ENCODE results near the gene ADAT3.

The ADAT3 gene

DNA sequence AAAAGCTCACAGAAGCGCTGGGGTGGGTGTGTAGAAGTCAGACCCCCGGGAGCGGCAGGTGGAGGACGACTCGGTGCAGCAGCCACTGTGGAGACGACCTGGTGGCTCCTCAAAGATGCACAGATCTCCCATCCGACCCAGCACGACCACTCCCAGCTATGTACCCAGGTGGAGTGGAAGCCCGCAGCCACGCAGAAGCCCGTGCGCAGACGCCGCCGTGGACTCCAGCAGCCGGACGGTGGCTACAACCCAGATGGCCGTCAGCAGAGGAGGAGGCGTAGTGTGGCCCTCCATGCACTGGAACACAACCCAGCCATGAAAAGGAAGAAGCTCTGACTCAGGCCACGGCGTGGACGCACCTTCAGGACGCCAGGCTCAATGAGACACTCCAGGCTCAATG lies 57.5 kb downstream of the ADAT3 start:
- no peak for DNase-seq

Data from NCI-H446 (cell line).